Parathyroid adenoma (tissue), 2 donors: ENCODE measurements around the gene ITGBL1.
"Not testable (repeated sequence)": the region's sequence is repeated elsewhere in the genome, so short reads cannot be mapped to it uniquely, and the experiment has no call there.

Experiments
- H2AFZ ChIP-seq: fragments of 300-600 bp; sonication (generic); one replicate; pipeline ENCODE4 v1.7.0; 2017; ENCODE audit warnings: antibody characterized with exemption, mild to moderate bottlenecking
- H3K27ac ChIP-seq: fragments of 300-600 bp; sonication (generic); one replicate; pipeline ENCODE4 v1.7.0; 2017
- H3K27me3 ChIP-seq: fragments of 300-600 bp; sonication (generic); one replicate; pipeline ENCODE4 v1.7.0; 2017; ENCODE audit warnings: low read length; ENCODE audit not compliant: control insufficient read depth, insufficient read depth
- H3K36me3 ChIP-seq: fragments of 300-600 bp; sonication (generic); one replicate; pipeline ENCODE4 v1.7.0; 2017; ENCODE audit warnings: low read length; ENCODE audit not compliant: control insufficient read depth, insufficient read depth
- H3K4me1 ChIP-seq: fragments of 300-600 bp; sonication (generic); one replicate; pipeline ENCODE4 v1.7.0; 2017; ENCODE audit warnings: control low read depth
- H3K4me2 ChIP-seq: fragments of 300-600 bp; sonication (generic); one replicate; pipeline ENCODE4 v1.7.0; 2017; ENCODE audit warnings: low read length
- H3K4me3 ChIP-seq: fragments of 300-600 bp; sonication (generic); one replicate; pipeline ENCODE4 v1.7.0; 2017; ENCODE audit warnings: low read depth, low read length
- H3K79me2 ChIP-seq: fragments of 300-600 bp; sonication (generic); one replicate; pipeline ENCODE4 v1.7.0; 2017; ENCODE audit warnings: control low read depth
- H3K9ac ChIP-seq: fragments of 300-600 bp; sonication (generic); one replicate; pipeline ENCODE4 v1.7.0; 2017; ENCODE audit warnings: mild to moderate bottlenecking
- H3K9me3 ChIP-seq: fragments of 300-600 bp; sonication (generic); one replicate; pipeline ENCODE4 v1.7.0; 2017; ENCODE audit warnings: low read length; ENCODE audit not compliant: control insufficient read depth
- CTCF ChIP-seq: fragments of 300-600 bp; sonication (generic); IDR thresholded peaks from one replicate; pipeline ENCODE4 v1.7.0; 2017; ENCODE audit warnings: antibody characterized with exemption, mild to moderate bottlenecking
- donor health status: primary hyperparathyroidism.

The ITGBL1 gene

GRCh38 chr13:101527130-101527529 is 74.7 kb downstream of the ITGBL1 start:
- H3K79me2 ChIP-seq, result no peaks in the 10 kb centered on the region
- no peak overlapping the region for H2AFZ ChIP-seq
- H3K9me3 ChIP-seq, result peaks cover 3% of the 10 kb centered on the region
- no peak overlapping the region for H3K27ac ChIP-seq
- no peak overlapping the region for H3K9ac ChIP-seq
- H3K4me1 ChIP-seq, result no peaks in the 10 kb centered on the region
- H3K27me3 ChIP-seq, result no peaks in the 10 kb centered on the region
- H3K4me3 ChIP-seq, result no peak overlapping the region
- no peak overlapping the region for H3K4me2 ChIP-seq
- TF ChIP-seq CTCF, result no peak
- H3K36me3 ChIP-seq, result no peaks in the 10 kb centered on the region

- H3K27ac ChIP-seq, result no peak overlapping the region
- H3K4me1 ChIP-seq, result no peaks in the 10 kb centered on the region
These were observed 76.9 kb downstream of the ITGBL1 start for GRCh38 chr13:101529422-101529821.

GRCh38 chr13:101530293-101530692 is 77.8 kb downstream of the ITGBL1 start:
- Histone ChIP-seq H3K9me3 (peaks cover 3% of the 10 kb centered on the region), H3K4me1 (no peaks in the 10 kb centered on the region), H3K4me2 (no peak overlapping the region), H3K27me3 (no peaks in the 10 kb centered on the region), H3K9ac (no peak overlapping the region), H3K27ac (no peak overlapping the region), H3K79me2 (no peaks in the 10 kb centered on the region), H3K4me3 (no peak overlapping the region), H3K36me3 (no peaks in the 10 kb centered on the region), H2AFZ (no peak overlapping the region)
- TF ChIP-seq CTCF, result no peak

More at GRCh38 chr13:101529422-101529821, 76.9 kb downstream of the ITGBL1 start:
- H3K79me2 ChIP-seq, result no peaks in the 10 kb centered on the region
- H3K4me2 ChIP-seq, result no peak overlapping the region
- no peak for TF ChIP-seq CTCF
- H3K36me3 ChIP-seq, result no peaks in the 10 kb centered on the region
- H3K27me3 ChIP-seq, result no peaks in the 10 kb centered on the region
- no peak overlapping the region for H3K9ac ChIP-seq
- H3K4me3 ChIP-seq, result no peak overlapping the region
- H3K9me3 ChIP-seq, result peaks cover 3% of the 10 kb centered on the region
- H2AFZ ChIP-seq, result no peak overlapping the region

- no peaks in the 10 kb centered on the region for H3K9me3 ChIP-seq
- no peak for TF ChIP-seq CTCF
- H3K27me3 ChIP-seq, result no peaks in the 10 kb centered on the region
- no peaks in the 10 kb centered on the region for H3K4me1 ChIP-seq
- no peak overlapping the region for H2AFZ ChIP-seq
- H3K27ac ChIP-seq, result no peak overlapping the region
- no peak overlapping the region for H3K4me3 ChIP-seq
- no peak overlapping the region for H3K4me2 ChIP-seq
- H3K79me2 ChIP-seq, result no peaks in the 10 kb centered on the region
- no peaks in the 10 kb centered on the region for H3K36me3 ChIP-seq
- H3K9ac ChIP-seq, result no peak overlapping the region
These were observed 82.8 kb downstream of the ITGBL1 start for GRCh38 chr13:101535192-101535746.

- H2AFZ ChIP-seq, result no peak overlapping the region
- H3K4me1 ChIP-seq, result no peaks in the 10 kb centered on the region
- H3K4me2 ChIP-seq, result no peak overlapping the region
- no peak for TF ChIP-seq CTCF
- H3K27me3 ChIP-seq, result no peaks in the 10 kb centered on the region
- no peaks in the 10 kb centered on the region for H3K36me3 ChIP-seq
- no peaks in the 10 kb centered on the region for H3K9me3 ChIP-seq
- no peak overlapping the region for H3K27ac ChIP-seq
- H3K4me3 ChIP-seq, result no peak overlapping the region
- H3K9ac ChIP-seq, result no peak overlapping the region
- no peaks in the 10 kb centered on the region for H3K79me2 ChIP-seq
These were observed 83.6 kb downstream of the ITGBL1 start for GRCh38 chr13:101536079-101536478.

- not testable (repeated sequence) for H3K9me3 ChIP-seq, H3K79me2 ChIP-seq, H2AFZ ChIP-seq, H3K4me1 ChIP-seq, H3K4me2 ChIP-seq, H3K27me3 ChIP-seq, H3K4me3 ChIP-seq, H3K9ac ChIP-seq, H3K27ac ChIP-seq, H3K36me3 ChIP-seq
These were observed 92.1 kb downstream of the ITGBL1 start for GRCh38 chr13:101544544-101544943.
